Mesendoderm (in vitro differentiated cells): ENCODE data around the gene CENPN.
A peak's percentile ranks its signal among the peaks of the same experiment; 100 is the strongest.

Experiments used
- DNase-seq: peaks from one replicate; pipeline ENCODE4 v3.0.0; 2013
- H2AK5ac ChIP-seq: 2 replicates; pipeline ENCODE4 v1.6.1; 2013; ENCODE audit warnings: low read length, inconsistent platforms
- H2BK120ac ChIP-seq: 2 replicates; pipeline ENCODE4 v1.6.1; 2013; ENCODE audit warnings: low read depth, mild to moderate bottlenecking, low read length, moderate library complexity, mixed read lengths
- H2BK15ac ChIP-seq: replicated peaks from 2 replicates; pipeline ENCODE4 v1.6.1; 2013; ENCODE audit warnings: low read depth, mild to moderate bottlenecking, moderate library complexity
- H2BK5ac ChIP-seq: 2 replicates; pipeline ENCODE4 v1.6.1; 2013; ENCODE audit warnings: low read length, inconsistent platforms
- H3K18ac ChIP-seq: 2 replicates; pipeline ENCODE4 v1.6.1; 2013; ENCODE audit warnings: mild to moderate bottlenecking, low read length, mixed read lengths
- H3K23ac ChIP-seq: one replicate; pipeline ENCODE4 v1.6.1; 2013; ENCODE audit warnings: low read length
- H3K27ac ChIP-seq: 2 replicates; pipeline ENCODE4 v1.5.1; 2013; ENCODE audit warnings: low read depth, mild to moderate bottlenecking, inconsistent platforms, low read length, moderate library complexity
- H3K27me3 ChIP-seq: 2 replicates; pipeline ENCODE4 v1.6.1; 2013; ENCODE audit warnings: low read length, control low read depth, mild to moderate bottlenecking, inconsistent platforms; ENCODE audit not compliant: insufficient read depth, poor library complexity
- H3K36me3 ChIP-seq: 2 replicates; pipeline ENCODE4 v1.6.1; 2013; ENCODE audit warnings: low read length, inconsistent platforms; ENCODE audit not compliant: control insufficient read depth, insufficient read depth
- H3K4ac ChIP-seq: one replicate; pipeline ENCODE4 v1.6.1; 2013; ENCODE audit warnings: low read depth, mild to moderate bottlenecking, low read length, moderate library complexity
- H3K4me1 ChIP-seq: 2 replicates; pipeline ENCODE4 v1.6.1; 2013; ENCODE audit warnings: low read depth, low read length, inconsistent platforms; ENCODE audit not compliant: control insufficient read depth
- H3K4me2 ChIP-seq: 2 replicates; pipeline ENCODE4 v1.6.1; 2013; ENCODE audit warnings: low read length
- H3K4me3 ChIP-seq: 2 replicates; pipeline ENCODE4 v1.5.1; 2013; ENCODE audit warnings: mild to moderate bottlenecking, low read length
- H3K56ac ChIP-seq: one replicate; pipeline ENCODE4 v1.6.1; 2013; ENCODE audit warnings: low read length
- H3K79me1 ChIP-seq: 2 replicates; pipeline ENCODE4 v1.6.1; 2013; ENCODE audit warnings: low read length, inconsistent platforms
- H3K79me2 ChIP-seq: 2 replicates; pipeline ENCODE4 v1.6.1; 2013; ENCODE audit warnings: mild to moderate bottlenecking, low read length; ENCODE audit not compliant: control insufficient read depth, insufficient read depth
- H3K9ac ChIP-seq: 2 replicates; pipeline ENCODE4 v1.6.1; 2013; ENCODE audit warnings: low read length, inconsistent platforms
- H4K5ac ChIP-seq: one replicate; pipeline ENCODE4 v1.6.1; 2013; ENCODE audit warnings: low read length
- H4K8ac ChIP-seq: one replicate; pipeline ENCODE4 v1.6.1; 2013; ENCODE audit warnings: low read depth, mild to moderate bottlenecking, control low read depth, low read length, moderate library complexity
- WGBS: extraction: QIAGEN DNeasy Blood & Tissue Kit; methylation state at CpG from one replicate; pipeline ENCODE4 v1.1.7; 2013; ENCODE audit warnings: low lambda C conversion rate, missing lambda C conversion rate; ENCODE audit not compliant: insufficient coverage; ENCODE audit errors: extremely low coverage; 5-methylcytosine and 5-hydroxymethylcytosine counted together

CENPN gene

DNA sequence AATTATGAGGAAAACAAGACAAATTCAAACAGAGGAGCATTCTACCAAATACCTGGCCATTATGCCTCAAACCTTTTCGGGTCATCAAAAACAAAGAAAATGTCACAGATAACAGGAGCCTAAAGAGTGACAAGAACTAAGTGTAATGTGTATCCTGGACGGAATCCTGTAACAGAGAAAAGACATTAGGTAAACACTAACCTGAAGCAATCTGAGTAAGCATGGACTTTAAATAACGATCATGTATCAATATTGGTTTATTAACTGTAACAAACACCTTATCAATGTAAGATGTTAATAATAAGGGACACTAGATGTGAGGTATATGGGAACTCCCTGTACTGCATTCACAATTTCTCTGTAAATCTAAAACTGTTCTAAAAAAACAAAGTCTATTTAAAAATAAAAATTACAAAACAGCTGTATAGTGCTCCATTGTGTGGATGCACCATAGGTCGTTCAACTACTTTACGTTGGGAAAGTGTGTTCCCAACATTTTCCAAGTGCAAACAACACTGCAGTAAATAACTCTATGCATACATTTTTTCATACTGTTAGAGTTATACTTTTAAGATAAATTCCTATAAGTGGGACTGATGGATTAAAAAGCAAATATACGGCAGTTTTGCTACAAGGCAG is 15.1 kb upstream of the CENPN start:
- no peak for DNase-seq
- Histone ChIP-seq H3K79me1 (peaks cover 2% of the 10 kb centered on the region), H3K56ac (no peak overlapping the region), H3K79me2 (peaks cover 4% of the 10 kb centered on the region), H4K8ac (no peak overlapping the region), H3K18ac (no peak overlapping the region), H3K36me3 (no peaks in the 10 kb centered on the region), H2BK5ac (no peak overlapping the region), H3K4ac (no peak overlapping the region), H3K9ac (no peak overlapping the region), H3K4me2 (no peak overlapping the region), H3K4me3 (no peak overlapping the region), H2AK5ac (no peak overlapping the region), H4K5ac (no peak overlapping the region), H2BK120ac (no peak overlapping the region), H3K27me3 (no peaks in the 10 kb centered on the region), H3K27ac (no peak overlapping the region), H2BK15ac (no peak overlapping the region), H3K23ac (no peak overlapping the region), H3K4me1 (no peaks in the 10 kb centered on the region)
- WGBS = no CpG with 5 or more reads among the region's 6 CpGs

GRCh38 chr16:80992676-80993293 is 14.2 kb upstream of the CENPN start:
- Histone ChIP-seq H3K23ac (no peak overlapping the region), H3K18ac (no peak overlapping the region), H3K36me3 (no peaks in the 10 kb centered on the region), H3K4ac (no peak overlapping the region), H3K56ac (no peak overlapping the region), H2BK5ac (no peak overlapping the region), H3K27me3 (no peaks in the 10 kb centered on the region), H2BK120ac (no peak overlapping the region), H3K4me2 (no peak overlapping the region), H2BK15ac (no peak overlapping the region), H4K8ac (no peak overlapping the region), H3K27ac (no peak overlapping the region), H2AK5ac (no peak overlapping the region), H3K79me1 (peaks cover 4% of the 10 kb centered on the region), H4K5ac (no peak overlapping the region), H3K79me2 (peaks cover 9% of the 10 kb centered on the region), H3K4me3 (no peak overlapping the region), H3K4me1 (no peaks in the 10 kb centered on the region), H3K9ac (no peak overlapping the region)
- no CpG with 5 or more reads among the region's 3 CpGs for WGBS
- no peak for DNase-seq

- H4K5ac ChIP-seq = no peak overlapping the region
- no peak overlapping the region for H2BK15ac ChIP-seq
- H3K9ac ChIP-seq = no peak overlapping the region
- DNase-seq = peak; percentile 75
- no peak overlapping the region for H3K27ac ChIP-seq
- no peak overlapping the region for H3K23ac ChIP-seq
- H4K8ac ChIP-seq = no peak overlapping the region
- H3K79me1 ChIP-seq = peaks cover 4% of the 10 kb centered on the region
- no peak overlapping the region for H2BK120ac ChIP-seq
- H3K4me3 ChIP-seq = no peak overlapping the region
- H3K4ac ChIP-seq = no peak overlapping the region
- H3K4me2 ChIP-seq = no peak overlapping the region
- no peaks in the 10 kb centered on the region for H3K4me1 ChIP-seq
- H3K79me2 ChIP-seq = peaks cover 12% of the 10 kb centered on the region
- no peak overlapping the region for H3K56ac ChIP-seq
- WGBS = no CpG with 5 or more reads among the region's 6 CpGs
- H3K36me3 ChIP-seq = no peaks in the 10 kb centered on the region
- no peak overlapping the region for H2AK5ac ChIP-seq
- no peak overlapping the region for H2BK5ac ChIP-seq
- H3K18ac ChIP-seq = no peak overlapping the region
- H3K27me3 ChIP-seq = no peaks in the 10 kb centered on the region
Observed at GRCh38 chr16:80993307-80993706, 13.7 kb upstream of the CENPN start.

GRCh38 chr16:80993834-80994233 is 13.2 kb upstream of the CENPN start:
- Histone ChIP-seq H3K18ac (no peak overlapping the region), H3K23ac (no peak overlapping the region), H3K27me3 (no peaks in the 10 kb centered on the region), H3K9ac (no peak overlapping the region), H3K36me3 (no peaks in the 10 kb centered on the region), H3K4me2 (no peak overlapping the region), H2BK15ac (no peak overlapping the region), H4K5ac (no peak overlapping the region), H3K4me3 (no peak overlapping the region), H3K56ac (no peak overlapping the region), H3K27ac (no peak overlapping the region), H3K4ac (no peak overlapping the region), H2AK5ac (no peak overlapping the region), H3K79me2 (peaks cover 16% of the 10 kb centered on the region), H3K4me1 (no peaks in the 10 kb centered on the region), H2BK5ac (no peak overlapping the region), H2BK120ac (no peak overlapping the region), H3K79me1 (peaks cover 4% of the 10 kb centered on the region), H4K8ac (no peak overlapping the region)
- DNase-seq = no peak

DNA sequence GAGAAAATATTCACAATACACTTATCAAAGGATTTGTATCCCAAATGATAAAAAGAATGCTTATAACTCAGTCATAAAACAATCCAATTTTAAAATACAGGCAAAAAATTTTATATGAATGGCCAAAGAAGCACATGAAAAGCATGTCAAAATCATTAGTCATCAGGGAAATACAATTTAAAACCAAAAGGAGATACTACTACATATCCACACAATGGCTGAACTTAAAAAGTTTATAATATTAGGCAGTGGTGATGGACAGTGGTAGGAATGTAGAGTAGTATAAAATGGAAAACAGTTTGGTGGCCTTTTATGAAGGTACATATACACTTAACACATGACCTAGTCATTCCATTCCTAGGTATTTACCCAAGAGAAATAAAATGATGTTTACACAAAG is 12.6 kb upstream of the CENPN start:
- H3K4me2 ChIP-seq = no peak overlapping the region
- H3K79me1 ChIP-seq = peaks cover 6% of the 10 kb centered on the region
- H3K56ac ChIP-seq = no peak overlapping the region
- H2AK5ac ChIP-seq = no peak overlapping the region
- no peak overlapping the region for H2BK15ac ChIP-seq
- H3K9ac ChIP-seq = no peak overlapping the region
- no peak overlapping the region for H3K18ac ChIP-seq
- no peak overlapping the region for H2BK120ac ChIP-seq
- no peak for DNase-seq
- no peaks in the 10 kb centered on the region for H3K36me3 ChIP-seq
- H4K8ac ChIP-seq = no peak overlapping the region
- H4K5ac ChIP-seq = no peak overlapping the region
- no peaks in the 10 kb centered on the region for H3K4me1 ChIP-seq
- H3K27me3 ChIP-seq = no peaks in the 10 kb centered on the region
- H3K23ac ChIP-seq = no peak overlapping the region
- H3K4ac ChIP-seq = no peak overlapping the region
- H2BK5ac ChIP-seq = no peak overlapping the region
- no peak overlapping the region for H3K4me3 ChIP-seq
- H3K27ac ChIP-seq = no peak overlapping the region
- H3K79me2 ChIP-seq = peaks cover 23% of the 10 kb centered on the region

DNA sequence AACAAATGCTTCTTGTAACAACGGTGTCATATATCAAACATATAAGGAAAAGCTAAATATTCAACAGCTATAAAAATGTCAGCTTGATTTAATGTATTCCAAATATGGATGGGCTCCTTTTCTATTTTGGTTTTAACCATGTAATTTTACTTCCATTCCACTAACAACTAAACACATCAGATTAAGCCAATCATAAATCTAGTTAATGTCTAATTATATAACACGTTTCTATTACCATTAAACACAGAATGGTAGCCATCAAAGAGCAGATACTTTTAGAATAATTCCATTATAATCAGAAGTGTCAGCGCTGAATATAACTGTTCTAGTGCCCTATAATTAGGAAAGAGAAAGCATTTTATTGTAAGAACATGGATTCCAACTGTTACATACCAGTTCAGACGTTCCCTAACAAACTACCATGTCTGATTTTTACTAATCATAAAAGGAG is 10.3 kb upstream of the CENPN start:
- Histone ChIP-seq H3K79me1 (peaks cover 11% of the 10 kb centered on the region), H3K79me2 (peaks cover 33% of the 10 kb centered on the region), H2AK5ac (no peak overlapping the region), H3K9ac (no peak overlapping the region), H3K27me3 (no peaks in the 10 kb centered on the region), H3K36me3 (no peaks in the 10 kb centered on the region), H2BK15ac (no peak overlapping the region), H3K18ac (no peak overlapping the region), H3K4ac (no peak overlapping the region), H4K5ac (no peak overlapping the region), H2BK5ac (no peak overlapping the region), H3K4me1 (no peaks in the 10 kb centered on the region), H3K27ac (no peak overlapping the region), H3K4me2 (no peak overlapping the region), H3K56ac (no peak overlapping the region), H3K23ac (no peak overlapping the region), H3K4me3 (no peak overlapping the region), H4K8ac (no peak overlapping the region), H2BK120ac (no peak overlapping the region)
- no peak for DNase-seq
- WGBS = 100% methylated on average over 1 of the region's 4 CpGs
